ENCODE results near the gene TTLL9.
A peak's percentile ranks its signal among the peaks of the same experiment; 100 is the strongest.

The TTLL9 gene

GRCh38 chr20:31859266-31859997 lies 11.0 kb upstream of the TTLL9 start:
- DNase-seq, result no peak

GRCh38 chr20:31859998-31860380 lies 10.4 kb upstream of the TTLL9 start:
- no peak for DNase-seq

GRCh38 chr20:31860390-31861134 lies 9.9 kb upstream of the TTLL9 start:
- no peak for DNase-seq

- no peak for DNase-seq
These were observed 9.4 kb upstream of the TTLL9 start for GRCh38 chr20:31861135-31861384.

GRCh38 chr20:31861385-31862156 lies 8.9 kb upstream of the TTLL9 start:
- peak; percentile 43 to 59 for DNase-seq

GRCh38 chr20:31862157-31862470 lies 8.3 kb upstream of the TTLL9 start:
- DNase-seq, result no peak

- no peak for DNase-seq
These were observed 7.9 kb upstream of the TTLL9 start for GRCh38 chr20:31862506-31862905.

- DNase-seq, result no peak
These were observed 6.9 kb upstream of the TTLL9 start for GRCh38 chr20:31863296-31864085.

GRCh38 chr20:31864521-31865400 lies 5.7 kb upstream of the TTLL9 start:
- DNase-seq, result no peak

GRCh38 chr20:31866221-31866620 lies 4.2 kb upstream of the TTLL9 start:
- no peak for DNase-seq

GRCh38 chr20:31868853-31869672 lies 1.4 kb upstream of the TTLL9 start:
- no peak for DNase-seq

GRCh38 chr20:31869673-31869941 lies 827 bp upstream of the TTLL9 start:
- no peak for DNase-seq

- no peak for DNase-seq
These were observed 538 bp downstream of the TTLL9 start for GRCh38 chr20:31870726-31871617.

GRCh38 chr20:31871618-31871954 lies 1.2 kb downstream of the TTLL9 start:
- no peak for DNase-seq

- no peak for DNase-seq
These were observed 2.0 kb downstream of the TTLL9 start for GRCh38 chr20:31872406-31872805.

- DNase-seq, result no peak
These were observed 5.2 kb downstream of the TTLL9 start for GRCh38 chr20:31875671-31876070.

GRCh38 chr20:31877684-31878083 lies 7.2 kb downstream of the TTLL9 start:
- DNase-seq, result no peak

- DNase-seq, result peak; percentile 74 to 80
These were observed 8.9 kb downstream of the TTLL9 start for GRCh38 chr20:31879143-31879987.

- DNase-seq, result no peak
These were observed 11.5 kb downstream of the TTLL9 start for GRCh38 chr20:31881945-31882344.

GRCh38 chr20:31883829-31884228 lies 13.4 kb downstream of the TTLL9 start:
- no peak for DNase-seq

Measured in stimulated activated CD4-positive, alpha-beta T cell treated with anti-CD3 and anti-CD28 coated beads, Interleukin-2, amount 100 ng/mL, for 48 hours (primary cell).